ENCODE data around the gene HMOX2.

- TF ChIP-seq, protein P1, sequence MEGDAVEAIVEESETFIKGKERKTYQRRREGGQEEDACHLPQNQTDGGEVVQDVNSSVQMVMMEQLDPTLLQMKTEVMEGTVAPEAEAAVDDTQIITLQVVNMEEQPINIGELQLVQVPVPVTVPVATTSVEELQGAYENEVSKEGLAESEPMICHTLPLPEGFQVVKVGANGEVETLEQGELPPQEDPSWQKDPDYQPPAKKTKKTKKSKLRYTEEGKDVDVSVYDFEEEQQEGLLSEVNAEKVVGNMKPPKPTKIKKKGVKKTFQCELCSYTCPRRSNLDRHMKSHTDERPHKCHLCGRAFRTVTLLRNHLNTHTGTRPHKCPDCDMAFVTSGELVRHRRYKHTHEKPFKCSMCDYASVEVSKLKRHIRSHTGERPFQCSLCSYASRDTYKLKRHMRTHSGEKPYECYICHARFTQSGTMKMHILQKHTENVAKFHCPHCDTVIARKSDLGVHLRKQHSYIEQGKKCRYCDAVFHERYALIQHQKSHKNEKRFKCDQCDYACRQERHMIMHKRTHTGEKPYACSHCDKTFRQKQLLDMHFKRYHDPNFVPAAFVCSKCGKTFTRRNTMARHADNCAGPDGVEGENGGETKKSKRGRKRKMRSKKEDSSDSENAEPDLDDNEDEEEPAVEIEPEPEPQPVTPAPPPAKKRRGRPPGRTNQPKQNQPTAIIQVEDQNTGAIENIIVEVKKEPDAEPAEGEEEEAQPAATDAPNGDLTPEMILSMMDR (IDR thresholded peaks at IDR 0.05; ENCODE audit: low read depth, low read length) = no peak
- TF ChIP-seq POLR2A (IDR thresholded peaks at IDR 0.05; ENCODE audit: extremely low read depth, insufficient read length) (no peak), MAX (IDR thresholded peaks at IDR 0.05; ENCODE audit: low read depth, low read length) (no peak)
Observed at GRCh38 chr16:4472880-4473279, 3.3 kb upstream of the HMOX2 start.

All from NB4 (cell line).